ENCODE results near the gene PIAS3. TPM values are rescaled to one million over a fixed set of nuclear protein-coding genes. Genes with fewer than 3 reads are reported as not detected.
A peak's percentile ranks its signal among the peaks of the same experiment; 100 is the strongest.

The PIAS3 gene
- 10 to 100 TPM; 23.0 to 71.2 (median 29.5) TPM for total RNA-seq

DNA sequence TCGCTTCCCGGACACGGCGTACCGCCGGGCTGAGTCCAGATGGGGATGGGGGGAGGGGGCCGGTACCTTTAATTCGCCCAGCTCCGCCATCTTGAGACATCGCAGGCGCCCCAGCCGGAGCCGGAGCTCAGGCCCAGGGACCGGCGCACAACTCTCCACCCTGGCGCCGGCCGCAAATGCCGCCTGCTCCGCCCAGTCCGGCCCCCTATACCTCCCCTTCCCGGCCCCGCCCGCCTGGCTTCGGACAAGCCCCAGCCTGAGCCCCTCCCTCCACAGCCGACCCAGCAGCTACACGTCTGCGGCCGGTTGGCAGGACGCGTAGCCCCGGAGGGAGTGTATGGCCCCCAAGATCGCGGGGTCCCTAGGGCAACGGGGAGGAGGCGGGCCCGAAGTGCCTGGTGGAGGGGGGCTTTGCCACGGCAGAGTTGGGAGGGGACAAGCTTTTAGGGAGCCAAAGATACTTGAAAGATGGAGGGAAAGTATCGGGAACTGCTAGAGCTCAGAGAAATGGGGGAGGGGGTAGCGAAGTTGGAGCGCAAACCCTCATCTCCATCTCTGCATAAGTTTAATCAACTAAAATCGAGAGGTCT, at the start of gene PIAS3:
PIAS3 (minus strand) TSS at position 181 of the 590 bp plus-strand sequence; CDS start at position 90, 91 bp downstream.
- Histone ChIP-seq H3K9me3 (no peaks in the 10 kb centered on the region), H3K4me1 (peaks cover 12 to 17% (median 15%) of the 10 kb centered on the region in 4 donors), H3K27me3 (no peaks in the 10 kb centered on the region), H3K36me3 (peaks cover 6 to 31% (median 30%) of the 10 kb centered on the region in 4 donors), H3K27ac (peak within 1 kb of the TSS; percentile 85 to 96 (median 94)), H3K4me3 (peak within 1 kb of the TSS; percentile 71 to 93 (median 89))
- ATAC-seq (ENCODE audit: low FRiP score in 2 of 2) = peak; percentile 98 to 99
- peak; percentile 98 for DNase-seq
- 0% methylated on average over 13 to 28 of the region's 42 CpGs for WGBS, 2 donors
- TF ChIP-seq POLR2A (IDR thresholded peaks at IDR 0.05) = peak in 2 of 4 donors; percentile 57 to 59
- peak; percentile 86 to 87 for TF ChIP-seq POLR2AphosphoS5 (IDR thresholded peaks at IDR 0.05)
- TF ChIP-seq EP300 (IDR thresholded peaks at IDR 0.05) = no peak
- TF ChIP-seq, protein P1, sequence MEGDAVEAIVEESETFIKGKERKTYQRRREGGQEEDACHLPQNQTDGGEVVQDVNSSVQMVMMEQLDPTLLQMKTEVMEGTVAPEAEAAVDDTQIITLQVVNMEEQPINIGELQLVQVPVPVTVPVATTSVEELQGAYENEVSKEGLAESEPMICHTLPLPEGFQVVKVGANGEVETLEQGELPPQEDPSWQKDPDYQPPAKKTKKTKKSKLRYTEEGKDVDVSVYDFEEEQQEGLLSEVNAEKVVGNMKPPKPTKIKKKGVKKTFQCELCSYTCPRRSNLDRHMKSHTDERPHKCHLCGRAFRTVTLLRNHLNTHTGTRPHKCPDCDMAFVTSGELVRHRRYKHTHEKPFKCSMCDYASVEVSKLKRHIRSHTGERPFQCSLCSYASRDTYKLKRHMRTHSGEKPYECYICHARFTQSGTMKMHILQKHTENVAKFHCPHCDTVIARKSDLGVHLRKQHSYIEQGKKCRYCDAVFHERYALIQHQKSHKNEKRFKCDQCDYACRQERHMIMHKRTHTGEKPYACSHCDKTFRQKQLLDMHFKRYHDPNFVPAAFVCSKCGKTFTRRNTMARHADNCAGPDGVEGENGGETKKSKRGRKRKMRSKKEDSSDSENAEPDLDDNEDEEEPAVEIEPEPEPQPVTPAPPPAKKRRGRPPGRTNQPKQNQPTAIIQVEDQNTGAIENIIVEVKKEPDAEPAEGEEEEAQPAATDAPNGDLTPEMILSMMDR (IDR thresholded peaks at IDR 0.05) = peak in 1 of 6 experiments; percentile 3

DNA sequence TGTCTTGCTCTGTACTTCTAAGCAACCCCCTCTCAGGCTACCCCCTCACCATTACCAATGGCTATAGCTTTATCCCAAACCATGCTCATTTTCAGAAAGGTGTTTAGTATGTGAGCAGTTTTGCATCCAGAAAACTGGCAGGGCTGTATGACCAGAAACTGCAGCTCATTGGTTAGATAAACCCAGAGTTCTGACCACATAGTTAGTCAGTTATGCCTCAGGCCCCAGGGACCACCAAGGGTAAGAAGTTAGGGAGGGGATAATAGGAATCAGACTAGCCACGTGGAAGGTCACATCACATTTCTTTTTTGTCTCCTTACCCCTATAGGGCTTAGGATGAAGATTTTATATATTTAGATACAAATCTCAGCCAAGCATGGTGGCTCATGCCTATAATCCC, 49.8 kb upstream of the PIAS3 start:
- Histone ChIP-seq H3K36me3 (peaks cover 8 to 32% (median 19%) of the 10 kb centered on the region in 4 donors), H3K9me3 (no peaks in the 10 kb centered on the region), H3K4me1 (peaks cover 11 to 18% (median 14%) of the 10 kb centered on the region in 4 donors), H3K27me3 (no peaks in the 10 kb centered on the region), H3K27ac (peak overlapping the region in 3 of 4 donors; percentile 20 to 73 (median 50)), H3K4me3 (peak overlapping the region in 1 of 4 donors; percentile 26)
- 67 to 80% methylated on average over 1 of the region's 1 CpG for WGBS, 2 donors
- DNase-seq (no peak), ATAC-seq (ENCODE audit: low FRiP score in 2 of 2) (no peak)
- TF ChIP-seq, protein P1 (IDR thresholded peaks at IDR 0.05) = no peak
- no peak for TF ChIP-seq EP300 (IDR thresholded peaks at IDR 0.05)

DNA sequence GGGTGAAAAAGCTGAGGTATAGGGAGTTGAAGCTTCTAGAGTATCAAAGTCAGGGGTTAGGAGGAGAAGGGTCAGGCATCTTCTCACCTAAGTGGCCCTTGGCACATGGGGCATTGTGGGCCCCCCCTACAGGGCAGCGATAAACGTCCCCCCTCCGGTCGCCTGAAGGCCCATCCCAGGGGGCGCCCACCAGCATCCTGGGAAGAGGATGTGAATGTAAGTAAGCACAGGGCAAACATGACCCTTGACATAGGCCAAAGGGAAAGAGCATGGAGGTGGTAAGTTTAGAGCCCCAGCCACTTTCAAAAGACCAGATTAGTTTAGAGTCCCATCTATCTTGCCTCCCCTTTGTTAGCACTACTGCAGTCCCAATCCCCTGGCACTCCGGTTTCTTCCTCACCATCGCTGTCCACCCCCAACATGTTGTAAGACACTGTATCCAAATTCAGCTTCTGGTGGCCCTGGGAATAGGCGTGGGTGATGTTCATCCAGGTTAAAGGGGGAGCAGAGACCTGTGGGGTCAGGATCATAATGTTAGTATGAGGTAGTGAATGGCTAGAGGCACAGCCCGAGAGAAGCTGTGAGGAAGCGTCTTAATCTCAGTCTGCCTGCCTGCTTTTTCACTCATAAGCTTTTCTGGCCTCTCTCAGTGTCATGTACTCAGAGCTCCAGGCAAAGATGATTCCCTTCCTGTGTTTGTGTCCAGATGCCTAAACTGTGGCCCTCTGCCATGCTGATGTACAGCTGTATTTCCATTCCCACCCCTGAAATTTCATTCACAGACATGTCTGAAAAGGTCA, 48.3 kb upstream of the PIAS3 start:
- Histone ChIP-seq H3K4me3 (no peak overlapping the region), H3K27me3 (no peaks in the 10 kb centered on the region), H3K27ac (peak overlapping the region; percentile 36 to 77 (median 66)), H3K36me3 (peaks cover 4 to 31% (median 17%) of the 10 kb centered on the region in 4 donors), H3K4me1 (peaks cover 11 to 18% (median 14%) of the 10 kb centered on the region in 4 donors), H3K9me3 (no peaks in the 10 kb centered on the region)
- no peak for ATAC-seq (ENCODE audit: low FRiP score in 2 of 2)
- peak in 1 of 2 donors; percentile 7 for TF ChIP-seq POLR2AphosphoS5 (IDR thresholded peaks at IDR 0.05)
- TF ChIP-seq, protein P1 (IDR thresholded peaks at IDR 0.05) = no peak
- no peak for DNase-seq
- WGBS, 2 donors = 74 to 84% methylated on average over 10 of the region's 10 CpGs

DNA sequence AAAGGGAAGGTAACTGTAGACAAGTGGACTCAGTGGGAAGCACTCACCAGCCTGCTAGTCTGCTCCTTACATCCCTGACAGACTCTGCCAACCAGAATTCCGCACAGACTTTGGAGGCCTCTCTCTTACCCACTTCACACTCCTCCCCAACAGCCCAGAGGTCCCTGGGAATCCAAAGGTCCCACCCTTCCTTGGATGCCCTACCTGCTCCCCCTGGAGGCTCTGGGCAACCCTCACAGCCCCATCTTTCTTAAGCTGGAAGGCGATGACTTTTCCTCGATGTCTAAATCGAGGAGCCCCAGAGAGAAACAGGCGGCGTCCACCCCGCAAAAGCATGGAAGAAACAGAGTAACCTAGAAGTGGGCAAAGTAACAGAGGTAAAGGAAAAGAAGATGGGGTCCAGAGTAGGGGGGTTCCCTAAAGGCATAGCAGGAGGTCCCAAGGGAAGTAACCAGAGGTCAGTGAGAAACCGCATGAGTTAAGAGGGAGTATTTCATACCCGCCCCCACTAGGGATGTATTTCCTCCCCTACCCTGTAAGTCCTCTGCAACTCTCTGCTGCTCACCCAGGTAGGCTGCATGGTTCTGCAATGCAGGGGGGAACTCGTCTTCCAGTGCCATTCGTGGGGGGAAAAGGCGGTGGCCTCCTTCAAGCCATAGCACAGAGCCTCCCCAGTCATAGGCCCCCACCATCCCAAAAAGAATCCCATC, 42.6 kb upstream of the PIAS3 start:
- H3K9me3 ChIP-seq = no peaks in the 10 kb centered on the region
- whole genome bisulfite sequencing, 2 donors = 85 to 90% methylated on average over 12 of the region's 12 CpGs
- peaks cover 0 to 56% (median 7%) of the 10 kb centered on the region in 4 donors for H3K36me3 ChIP-seq
- no peak for ATAC-seq (ENCODE audit: low FRiP score in 2 of 2)
- TF ChIP-seq POLR2A (IDR thresholded peaks at IDR 0.05) = no peak
- TF ChIP-seq, protein P1 (IDR thresholded peaks at IDR 0.05) = no peak
- TF ChIP-seq POLR2AphosphoS5 (IDR thresholded peaks at IDR 0.05) = no peak
- no peak for TF ChIP-seq EP300 (IDR thresholded peaks at IDR 0.05)
- H3K4me3 ChIP-seq = no peak overlapping the region
- no peaks in the 10 kb centered on the region for H3K27me3 ChIP-seq
- no peak overlapping the region for H3K27ac ChIP-seq
- no peak for DNase-seq
- no peaks in the 10 kb centered on the region for H3K4me1 ChIP-seq

Measured in upper lobe of left lung (tissue), 6 donors.